Mononuclear cell (primary cell): Measurements from ENCODE around the gene TNPO3. TPM values are rescaled to one million over a fixed set of nuclear protein-coding genes. Genes with fewer than 3 reads are reported as not detected.
"Not testable (repeated sequence)": the region's sequence is repeated elsewhere in the genome, so short reads cannot be mapped to it uniquely, and the experiment has no call there.

Source experiments
- H3K27me3 ChIP-seq: 2 replicates; pipeline ENCODE4 v1.6.0; 2011; ENCODE audit warnings: low read length, control low read depth; ENCODE audit not compliant: insufficient read depth
- H3K4me1 ChIP-seq: 2 replicates; pipeline ENCODE4 v1.5.1; 2011; ENCODE audit warnings: mild to moderate bottlenecking, low read length, control low read depth; ENCODE audit not compliant: insufficient read depth
- H3K4me3 ChIP-seq: 2 replicates; pipeline ENCODE4 v1.5.1; 2011; ENCODE audit warnings: mild to moderate bottlenecking, low read length, moderate library complexity
- H3K9me3 ChIP-seq: 2 replicates; pipeline ENCODE4 v1.5.1; 2011; ENCODE audit warnings: low read depth, mild to moderate bottlenecking, control low read depth, low read length
- total RNA-seq: library from RNA; depleted of rRNA; stranded (reverse); fragments of >200 nt; gene quantifications from one replicate; pipeline ENCODE4 v1.2.3, GENCODE V29; 2012

Gene TNPO3
- total RNA-seq, 1 donor = 26.8 TPM

DNA sequence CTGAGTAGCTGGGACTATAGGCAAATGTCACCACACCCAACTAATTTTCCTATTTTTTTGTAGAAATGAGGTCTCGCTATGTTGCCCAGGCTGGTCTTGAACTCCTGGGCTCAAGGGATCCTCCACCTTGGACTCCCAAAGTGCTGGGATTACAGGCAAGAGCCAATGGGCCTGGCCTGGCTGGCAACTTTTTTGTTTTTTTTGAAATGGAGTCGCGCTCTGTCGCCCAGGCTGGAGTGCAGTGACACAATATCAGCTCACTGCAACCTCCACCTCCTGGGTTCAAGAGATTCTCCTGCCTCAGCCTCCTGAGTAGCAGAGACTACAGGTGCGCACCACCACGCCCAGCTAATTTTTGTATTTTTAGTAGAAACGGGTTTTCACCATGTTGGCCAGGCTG, 3.5 kb downstream of the TNPO3 start:
- H3K4me1 ChIP-seq = peaks cover 59% of the 10 kb centered on the region
- H3K27me3 ChIP-seq, H3K4me3 ChIP-seq, H3K9me3 ChIP-seq: not testable (repeated sequence)

DNA sequence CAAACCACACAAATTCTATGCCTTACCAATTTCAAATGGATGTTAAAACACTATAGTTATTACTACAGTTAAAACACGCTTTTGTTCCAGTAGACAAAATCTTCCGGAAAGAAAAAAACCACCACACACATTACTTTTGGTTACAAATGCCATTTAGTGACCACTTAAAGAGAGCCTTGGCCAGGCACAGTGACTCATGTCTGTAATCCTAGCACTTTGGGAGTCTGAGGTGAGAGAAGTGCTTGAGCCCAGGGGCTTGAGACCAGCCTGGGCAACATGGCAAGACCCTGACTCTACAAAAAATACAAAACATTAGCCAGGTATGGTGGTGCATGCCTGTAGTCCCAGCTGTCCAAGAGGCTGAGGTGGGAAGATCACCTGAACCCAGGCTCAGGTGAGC, 7.2 kb downstream of the TNPO3 start:
- no peaks in the 10 kb centered on the region for H3K27me3 ChIP-seq

DNA sequence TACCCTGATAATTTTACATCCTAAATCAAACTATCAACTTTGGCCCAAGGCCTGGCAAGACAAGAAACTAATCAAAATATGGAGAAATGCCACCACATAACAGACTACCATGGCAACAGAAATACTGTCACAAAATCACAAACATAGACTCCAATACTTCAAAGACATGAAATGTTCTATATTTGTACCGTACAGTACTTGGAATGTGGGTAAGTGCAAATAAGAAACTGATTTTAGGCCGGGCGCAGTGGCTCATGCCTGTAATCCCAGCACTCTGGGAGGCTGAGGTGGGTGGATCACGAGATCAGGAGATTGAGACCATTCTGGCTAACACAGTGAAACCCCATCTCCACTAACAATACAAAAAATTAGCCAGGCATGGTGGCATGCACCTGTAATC, 9.2 kb downstream of the TNPO3 start:
- H3K9me3 ChIP-seq = no peaks in the 10 kb centered on the region
- peaks cover 45% of the 10 kb centered on the region for H3K4me1 ChIP-seq
- H3K27me3 ChIP-seq = no peaks in the 10 kb centered on the region

More for the DNA sequence above, 7.2 kb downstream of the TNPO3 start:
- Histone ChIP-seq H3K9me3 (no peaks in the 10 kb centered on the region), H3K4me1 (peaks cover 53% of the 10 kb centered on the region), H3K4me3 (no peak overlapping the region)

DNA sequence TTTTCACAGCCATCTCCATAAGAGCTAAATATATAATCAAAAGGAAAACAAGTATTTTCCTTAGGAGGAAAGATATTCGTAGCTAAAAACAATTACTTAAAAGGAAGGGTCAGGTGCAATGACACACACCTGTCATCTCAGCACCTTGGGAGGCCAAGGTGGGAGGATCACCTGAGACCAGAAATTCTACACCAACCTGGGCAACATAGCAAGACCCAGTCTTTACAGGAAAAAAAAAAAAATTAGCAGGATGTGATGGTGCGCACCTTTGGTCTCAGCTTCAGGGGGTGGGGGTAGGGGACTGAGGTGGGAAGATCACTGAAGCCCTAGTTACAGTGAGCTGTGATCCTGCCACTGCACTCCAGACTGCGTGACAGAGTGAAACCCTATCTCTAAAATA, 11.9 kb downstream of the TNPO3 start:
- no peak overlapping the region for H3K4me3 ChIP-seq
- H3K27me3 ChIP-seq = no peaks in the 10 kb centered on the region
- no peaks in the 10 kb centered on the region for H3K9me3 ChIP-seq
- H3K4me1 ChIP-seq = peaks cover 36% of the 10 kb centered on the region

More for the DNA sequence above, 9.2 kb downstream of the TNPO3 start:
- no peak overlapping the region for H3K4me3 ChIP-seq

DNA sequence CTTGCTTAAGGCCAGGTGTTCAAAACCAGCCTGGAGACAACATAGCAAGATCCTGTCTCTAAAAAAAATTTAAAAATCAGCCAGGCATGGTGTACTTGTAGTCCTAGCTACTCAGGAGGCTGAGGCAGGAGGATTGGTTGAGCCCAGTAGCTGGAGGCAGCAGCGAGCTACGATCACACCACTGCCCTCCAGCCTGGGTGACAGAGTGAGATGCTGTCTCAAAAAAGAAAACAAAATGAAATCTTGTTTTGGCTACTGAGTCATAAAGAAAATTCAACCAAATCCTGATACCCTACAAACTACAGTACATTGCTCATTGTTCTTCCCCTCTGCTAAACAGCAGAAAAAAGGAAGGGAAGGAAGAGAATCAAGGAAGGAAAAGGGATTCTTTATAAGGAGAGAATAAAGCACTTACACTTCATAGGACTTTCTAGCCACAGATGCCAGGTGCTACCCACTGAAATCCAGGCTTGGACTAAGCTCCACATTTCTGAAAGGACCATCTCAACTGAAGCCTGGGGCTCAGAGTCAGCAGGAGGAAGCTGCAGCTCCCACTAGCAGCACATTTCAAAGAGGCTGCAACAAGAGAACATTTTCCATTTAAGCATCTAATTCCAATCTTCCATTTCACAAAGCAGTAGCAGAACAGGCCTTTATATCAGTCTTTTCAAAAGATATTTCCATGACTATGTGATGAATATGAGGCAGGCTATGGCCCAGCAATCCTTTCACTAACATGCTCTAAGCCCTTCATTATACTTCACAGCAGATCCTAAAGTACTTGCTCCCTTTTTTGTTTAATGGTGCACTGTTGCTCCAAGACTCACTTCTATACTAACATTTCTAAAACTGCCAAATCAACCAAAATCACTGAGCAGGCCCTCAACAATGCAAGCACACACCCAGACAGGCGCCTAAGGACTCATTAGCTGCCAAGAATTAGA, 13.5 kb downstream of the TNPO3 start:
- no peaks in the 10 kb centered on the region for H3K9me3 ChIP-seq
- no peaks in the 10 kb centered on the region for H3K27me3 ChIP-seq
- peaks cover 34% of the 10 kb centered on the region for H3K4me1 ChIP-seq
- no peak overlapping the region for H3K4me3 ChIP-seq

DNA sequence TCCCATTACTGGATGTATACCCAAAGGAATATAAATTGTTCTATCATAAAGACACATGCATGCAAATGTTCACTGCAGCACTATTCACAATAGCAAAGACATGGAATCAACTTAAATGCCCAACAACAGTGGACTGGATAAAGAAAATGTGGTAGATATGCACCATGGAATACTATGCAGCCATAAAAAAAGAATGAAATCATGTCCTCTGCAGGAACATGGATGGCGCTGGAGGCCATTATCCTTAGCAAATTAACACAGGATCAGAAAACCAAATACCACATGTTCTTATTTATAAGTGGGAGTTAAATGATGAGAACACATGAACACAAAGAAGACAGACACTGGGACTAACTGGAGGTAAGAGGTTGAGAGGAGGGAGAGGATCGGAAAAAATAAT, 16.4 kb downstream of the TNPO3 start:
- peaks cover 25% of the 10 kb centered on the region for H3K4me1 ChIP-seq
- not testable (repeated sequence) for H3K4me3 ChIP-seq, H3K27me3 ChIP-seq, H3K9me3 ChIP-seq

- no peaks in the 10 kb centered on the region for H3K27me3 ChIP-seq
- peaks cover 20% of the 10 kb centered on the region for H3K4me1 ChIP-seq
- H3K4me3 ChIP-seq = no peak overlapping the region
- no peaks in the 10 kb centered on the region for H3K9me3 ChIP-seq
These were observed 17.3 kb downstream of the TNPO3 start for GRCh38 chr7:129037585-129037984.

DNA sequence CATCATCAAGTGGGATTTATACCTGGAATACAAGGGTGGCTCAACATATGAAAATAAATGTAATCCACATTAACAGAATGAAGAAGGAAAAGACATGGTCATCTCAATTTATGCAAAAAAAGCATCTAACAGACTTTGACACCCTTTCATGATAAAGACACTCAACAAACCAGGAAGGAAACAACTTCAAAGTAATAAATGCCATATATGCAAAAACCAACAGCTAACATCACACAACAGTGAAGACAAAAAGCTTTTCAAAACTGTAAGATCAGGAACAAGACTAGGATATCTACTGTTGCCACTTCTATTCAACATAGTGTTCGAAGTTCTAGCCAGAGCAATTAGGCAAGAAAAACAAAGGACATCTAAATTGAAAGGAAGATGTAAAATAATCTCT, 22.9 kb downstream of the TNPO3 start:
- no peaks in the 10 kb centered on the region for H3K4me1 ChIP-seq
- no peaks in the 10 kb centered on the region for H3K9me3 ChIP-seq
- no peak overlapping the region for H3K4me3 ChIP-seq
- H3K27me3 ChIP-seq = no peaks in the 10 kb centered on the region

DNA sequence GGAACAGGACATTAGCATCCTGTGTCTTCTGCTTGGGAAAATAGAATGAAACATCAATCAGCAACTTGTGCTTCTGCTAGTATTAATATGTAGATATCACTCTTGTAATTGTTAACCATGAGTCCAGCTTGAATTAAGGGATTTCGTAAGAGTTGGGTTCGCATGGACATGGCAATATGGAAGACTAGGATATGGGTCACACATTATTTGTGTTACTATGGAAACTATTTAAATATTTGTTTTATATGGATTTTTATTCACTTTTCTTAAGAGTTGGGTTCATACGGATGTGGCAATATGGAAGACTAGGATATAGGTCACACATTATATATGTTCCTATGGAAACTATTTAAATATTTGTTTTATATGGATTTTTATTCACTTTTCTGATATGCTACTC, 24.5 kb downstream of the TNPO3 start:
- Histone ChIP-seq H3K27me3 (no peaks in the 10 kb centered on the region), H3K4me1 (no peaks in the 10 kb centered on the region), H3K9me3 (no peaks in the 10 kb centered on the region), H3K4me3 (no peak overlapping the region)

GRCh38 chr7:129024125-129024524, 30.8 kb downstream of the TNPO3 start:
- H3K4me3 ChIP-seq = no peak overlapping the region
- peaks cover 4% of the 10 kb centered on the region for H3K4me1 ChIP-seq
- H3K9me3 ChIP-seq = no peaks in the 10 kb centered on the region
- no peaks in the 10 kb centered on the region for H3K27me3 ChIP-seq

DNA sequence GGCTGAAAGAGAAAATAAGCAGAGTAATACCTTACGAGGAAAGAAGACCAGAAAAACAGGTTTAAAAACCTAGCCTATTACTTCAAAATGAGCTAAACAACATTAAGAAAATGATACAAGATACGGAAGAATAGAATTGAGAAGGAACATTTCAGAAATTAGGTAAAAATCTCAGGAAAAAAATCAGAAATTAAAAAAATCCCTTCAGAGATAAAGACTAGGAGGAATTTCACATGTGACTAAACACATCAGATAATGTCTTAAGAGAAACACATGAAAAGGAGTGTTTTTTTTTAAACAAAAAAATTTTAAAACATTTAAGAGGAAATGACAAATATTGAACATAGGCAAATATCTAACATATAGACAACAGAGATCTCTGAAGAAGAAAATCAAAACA, 33.3 kb downstream of the TNPO3 start:
- H3K4me1 ChIP-seq = peaks cover 4% of the 10 kb centered on the region
- H3K9me3 ChIP-seq = no peaks in the 10 kb centered on the region
- H3K4me3 ChIP-seq = no peak overlapping the region
- H3K27me3 ChIP-seq = no peaks in the 10 kb centered on the region

GRCh38 chr7:129017933-129018538, 36.9 kb downstream of the TNPO3 start:
- no peak overlapping the region for H3K4me3 ChIP-seq
- H3K9me3 ChIP-seq = no peaks in the 10 kb centered on the region
- H3K4me1 ChIP-seq = peaks cover 16% of the 10 kb centered on the region
- no peaks in the 10 kb centered on the region for H3K27me3 ChIP-seq

DNA sequence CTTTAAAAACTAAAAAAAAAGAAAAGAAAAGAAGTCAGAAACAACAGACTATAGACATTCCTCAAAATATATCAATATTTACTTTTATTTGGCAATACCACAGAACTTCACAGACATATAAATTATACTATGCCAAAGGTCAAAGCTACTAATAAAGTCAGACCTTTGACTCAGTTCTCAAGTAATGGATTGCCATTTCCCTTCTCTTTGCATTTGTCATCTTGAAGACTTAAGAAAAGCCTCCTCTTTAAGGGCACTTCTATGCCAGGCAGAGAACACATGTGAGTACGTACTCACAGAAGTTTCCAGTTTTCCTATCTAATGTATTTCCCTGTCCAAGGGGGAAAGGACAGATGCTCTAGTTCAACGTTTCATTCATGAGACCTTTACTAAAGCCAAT, 37.6 kb downstream of the TNPO3 start:
- Histone ChIP-seq H3K4me3 (no peak overlapping the region), H3K9me3 (no peaks in the 10 kb centered on the region), H3K27me3 (no peaks in the 10 kb centered on the region), H3K4me1 (peaks cover 17% of the 10 kb centered on the region)

DNA sequence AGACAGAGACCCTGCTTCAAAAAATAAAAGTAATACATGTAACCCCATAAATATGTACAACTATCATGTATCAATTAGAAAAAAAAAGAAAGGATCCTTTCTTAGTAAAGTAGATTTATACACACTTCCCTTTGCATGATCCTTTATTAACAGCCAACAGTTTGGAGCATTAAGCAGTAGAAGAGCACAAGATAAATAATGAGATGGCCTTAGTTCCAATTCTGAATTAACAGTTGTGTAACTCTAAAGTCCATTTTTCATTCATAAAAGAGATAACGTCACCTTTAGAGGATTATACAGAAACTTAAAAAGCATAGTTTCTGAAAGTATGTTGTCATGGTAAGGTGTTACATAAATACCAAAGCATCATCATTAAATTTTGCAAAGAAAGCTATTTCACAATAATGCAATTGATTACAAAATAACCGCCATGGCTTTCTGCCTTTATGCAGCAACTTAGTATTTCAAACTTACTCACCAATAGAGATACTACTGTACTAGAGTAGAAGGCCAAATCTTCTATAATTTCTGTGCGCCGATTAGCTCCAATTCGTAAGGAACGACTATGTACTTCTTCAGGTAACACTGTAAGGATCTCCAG, 40.3 kb downstream of the TNPO3 start:
- Histone ChIP-seq H3K9me3 (no peaks in the 10 kb centered on the region), H3K27me3 (no peaks in the 10 kb centered on the region), H3K4me1 (peaks cover 24% of the 10 kb centered on the region), H3K4me3 (no peak overlapping the region)

GRCh38 chr7:129013048-129013724, 41.7 kb downstream of the TNPO3 start:
- no peak overlapping the region for H3K4me3 ChIP-seq
- H3K4me1 ChIP-seq = peaks cover 28% of the 10 kb centered on the region
- H3K9me3 ChIP-seq = no peaks in the 10 kb centered on the region
- H3K27me3 ChIP-seq = no peaks in the 10 kb centered on the region
